Right ventricle myocardium inferior (tissue), 1 donor: ENCODE measurements around the gene PDE9A. TPM values are rescaled to one million over a fixed set of nuclear protein-coding genes. Genes with fewer than 3 reads are reported as not detected.
"Not testable (repeated sequence)": the region's sequence is repeated elsewhere in the genome, so short reads cannot be mapped to it uniquely, and the experiment has no call there.

Experiments used
- ATAC-seq: fragments of 200-7000 bp; cut with Tn5 transposase; one replicate; pipeline ENCODE4 v1.9.1; 2020; ENCODE audit warnings: mild to moderate bottlenecking, moderate library complexity
- DNase-seq: peaks from one replicate; pipeline ENCODE4 v3.0.0; 2021; ENCODE audit errors: missing footprints
- intact Hi-C: fragments of 100-400 bp; cut with DNase I; formaldehyde crosslinking; loops from one replicate; pipeline ENCODE4 v1.11.0; 2022
- total RNA-seq: library from RNA; stranded (reverse); fragmentation: NEBNext Ultra II Directional; extraction: Animal tissue kit (Norgen Biotek cat#: 25700); gene quantifications from one replicate; pipeline ENCODE4 v1.2.1, GENCODE V29; 2021
- donor health status: DM: no; HTN: yes; CAD: no; lungs with severe emphysema.

PDE9A gene
- total RNA-seq, 1 donor from 2014 or later: 3.4 TPM

DNA sequence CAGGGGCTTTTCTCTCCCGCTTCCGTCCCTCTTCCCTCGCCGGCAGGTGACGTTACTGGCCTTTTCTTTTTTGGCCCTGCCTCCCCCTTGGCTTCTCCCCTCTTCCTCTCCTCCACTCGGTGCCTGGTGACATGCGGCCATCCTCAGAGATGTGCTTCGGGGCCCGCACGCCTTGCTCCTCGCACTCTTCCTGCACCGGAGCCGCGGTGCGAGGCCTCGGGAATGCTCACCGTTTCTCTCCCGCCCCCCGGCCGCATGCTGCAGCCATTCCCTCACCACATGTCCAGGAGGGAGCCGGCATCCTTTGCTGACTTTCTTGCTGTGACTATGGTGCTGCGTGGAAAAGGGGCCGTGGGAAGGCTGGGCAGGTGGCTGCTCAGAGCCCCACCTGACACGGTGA lies 39.3 kb downstream of the PDE9A start:
- no peak for ATAC-seq
- DNase-seq: no peak
- intact Hi-C loops: no loop called here

DNA sequence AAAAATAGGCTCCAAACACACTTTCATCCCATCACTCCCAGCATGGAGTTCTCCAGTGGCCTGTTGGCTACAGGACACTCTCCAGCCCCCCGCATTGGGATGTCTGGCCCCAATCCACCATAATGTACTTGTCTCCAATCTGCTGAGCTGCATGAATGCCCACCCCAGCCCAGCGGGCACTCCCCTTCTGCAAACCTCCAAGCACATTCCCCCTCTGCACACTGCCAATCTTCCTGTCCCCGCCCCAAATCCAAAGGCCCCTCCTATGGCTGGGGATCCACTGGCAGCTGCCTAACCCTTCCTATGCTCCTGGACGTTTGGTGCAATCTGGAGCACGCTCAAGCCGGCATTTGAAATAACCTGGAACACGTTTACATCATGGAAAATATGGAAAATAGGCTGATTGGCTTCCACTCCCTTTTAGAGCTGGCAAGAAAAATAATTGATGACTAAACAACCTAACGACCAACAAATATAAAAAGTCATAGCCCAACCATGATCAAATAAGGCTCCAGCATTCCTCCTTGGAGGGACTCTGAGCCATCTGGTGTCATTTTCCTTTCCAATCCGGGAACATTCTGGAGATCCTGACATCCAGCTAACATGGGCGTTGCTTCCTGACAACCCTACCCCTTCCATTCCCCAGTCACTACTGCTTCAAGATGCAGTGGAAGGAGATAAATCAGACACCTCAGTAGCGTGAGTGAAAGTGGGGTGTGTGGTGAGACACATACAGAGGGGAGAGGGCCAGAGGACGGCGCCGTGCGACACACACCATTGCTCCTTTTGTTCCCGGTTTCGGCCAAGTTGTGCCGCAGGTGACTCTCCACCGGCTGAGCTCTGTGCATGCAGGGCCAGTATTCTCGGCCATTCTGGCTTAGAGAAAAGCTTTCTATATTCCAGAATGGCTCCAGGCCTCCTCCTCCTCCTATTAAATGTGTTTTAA lies 41.6 kb downstream of the PDE9A start:
- DNase-seq (no peak), ATAC-seq (no peak)
- intact Hi-C loops: no loop called here

DNA sequence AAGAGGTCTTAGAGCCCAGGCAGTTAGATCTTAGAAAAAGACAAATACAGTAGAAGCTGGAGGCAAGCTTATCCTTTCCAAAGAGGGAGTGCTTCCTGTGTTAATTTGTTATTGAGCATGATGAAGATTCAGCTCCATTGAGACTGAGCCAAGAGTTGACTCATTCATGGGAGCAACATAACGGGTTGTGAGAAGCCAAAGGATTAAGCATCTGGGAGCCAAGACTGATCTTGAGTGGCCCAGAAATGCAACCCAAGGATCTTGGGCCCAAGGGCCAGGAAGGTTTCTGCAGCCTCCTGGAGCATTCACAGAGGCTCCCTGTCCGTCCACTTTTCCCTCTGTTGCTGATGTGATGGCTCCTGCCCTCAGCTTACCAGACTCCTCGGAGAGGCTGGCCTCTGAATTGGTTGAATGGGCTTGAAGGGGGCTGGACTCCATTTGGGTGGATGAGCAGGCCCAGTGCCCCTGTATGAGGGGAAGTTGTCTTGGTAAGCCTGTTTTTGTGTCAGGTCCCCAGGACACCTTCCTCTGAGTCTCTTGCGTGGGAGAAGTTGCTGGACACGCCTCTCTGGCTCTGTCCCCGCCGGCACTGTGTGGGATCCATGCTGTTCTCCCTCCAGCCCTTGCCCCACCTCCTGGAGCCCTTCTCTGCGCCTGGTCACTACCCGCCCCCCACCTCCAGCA lies 42.4 kb downstream of the PDE9A start:
- DNase-seq (no peak), ATAC-seq (peak; percentile 58)
- intact Hi-C loops: no loop called here

- DNase-seq (no peak), ATAC-seq (no peak)
- intact Hi-C loops: no loop called here
Observed at GRCh38 chr21:42696501-42697040, 43.1 kb downstream of the PDE9A start.

DNA sequence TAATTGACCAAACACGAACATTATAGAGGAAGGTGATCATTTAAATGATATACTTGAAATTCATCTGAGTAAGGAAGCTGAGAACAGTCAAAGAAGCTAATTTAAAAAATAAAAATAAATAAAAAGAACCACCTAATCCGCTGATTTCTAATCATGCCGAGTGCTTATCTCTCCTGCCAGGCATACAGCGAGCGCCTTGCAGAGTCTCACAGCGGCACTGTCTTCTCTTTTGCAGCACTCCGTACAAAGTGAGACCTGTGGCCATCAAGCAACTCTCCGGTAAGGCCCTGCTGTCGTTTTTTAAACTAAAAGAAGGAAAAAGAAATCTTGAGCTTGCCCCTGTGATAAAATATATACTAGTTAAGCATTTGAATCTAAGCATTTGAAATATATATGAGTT lies 45.3 kb downstream of the PDE9A start:
- ATAC-seq (no peak), DNase-seq (no peak)
- intact Hi-C loops: no loop called here

GRCh38 chr21:42699196-42699595 lies 45.8 kb downstream of the PDE9A start:
- intact Hi-C loops: no loop called here
- no peak for ATAC-seq
- no peak for DNase-seq

DNA sequence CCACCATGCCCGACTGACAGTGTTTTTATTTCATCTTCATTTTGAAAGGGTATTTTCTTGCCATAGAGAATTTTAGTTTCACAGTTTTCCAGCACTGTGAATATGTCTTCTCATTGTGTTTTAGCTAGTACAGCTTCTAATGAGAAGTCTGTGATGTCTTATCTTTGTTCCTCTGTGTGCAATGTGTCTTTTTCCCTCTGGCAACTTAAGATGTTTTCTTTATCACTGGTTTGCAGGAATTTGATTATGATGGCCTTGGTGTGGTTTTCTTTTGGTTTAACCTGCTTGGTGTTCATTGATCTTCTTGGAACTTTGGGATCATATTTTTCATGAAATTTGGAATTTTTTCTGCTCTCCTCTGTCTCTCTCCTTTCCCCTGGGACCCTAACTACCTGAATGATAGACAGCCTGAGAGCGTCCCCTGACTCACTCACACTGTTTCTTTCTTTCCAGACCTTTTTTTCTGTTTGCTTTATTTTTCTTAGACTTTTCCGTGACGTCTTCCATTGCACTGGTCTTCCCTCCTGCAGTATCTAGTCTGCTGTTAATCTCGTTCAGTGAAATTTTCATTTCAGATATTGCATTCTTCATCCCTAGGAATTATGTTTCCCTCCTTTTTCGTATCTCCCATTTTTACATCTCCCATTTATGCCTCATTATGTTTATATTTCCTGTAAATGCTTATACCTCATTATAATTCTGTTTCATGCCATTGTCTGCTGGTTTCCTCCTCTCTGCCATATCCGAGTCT lies 48.5 kb downstream of the PDE9A start:
- DNase-seq: no peak
- intact Hi-C loops: no loop called here
- ATAC-seq: no peak

GRCh38 chr21:42702720-42703119 lies 49.3 kb downstream of the PDE9A start:
- intact Hi-C loops: no loop called here
- no peak for ATAC-seq
- no peak for DNase-seq

DNA sequence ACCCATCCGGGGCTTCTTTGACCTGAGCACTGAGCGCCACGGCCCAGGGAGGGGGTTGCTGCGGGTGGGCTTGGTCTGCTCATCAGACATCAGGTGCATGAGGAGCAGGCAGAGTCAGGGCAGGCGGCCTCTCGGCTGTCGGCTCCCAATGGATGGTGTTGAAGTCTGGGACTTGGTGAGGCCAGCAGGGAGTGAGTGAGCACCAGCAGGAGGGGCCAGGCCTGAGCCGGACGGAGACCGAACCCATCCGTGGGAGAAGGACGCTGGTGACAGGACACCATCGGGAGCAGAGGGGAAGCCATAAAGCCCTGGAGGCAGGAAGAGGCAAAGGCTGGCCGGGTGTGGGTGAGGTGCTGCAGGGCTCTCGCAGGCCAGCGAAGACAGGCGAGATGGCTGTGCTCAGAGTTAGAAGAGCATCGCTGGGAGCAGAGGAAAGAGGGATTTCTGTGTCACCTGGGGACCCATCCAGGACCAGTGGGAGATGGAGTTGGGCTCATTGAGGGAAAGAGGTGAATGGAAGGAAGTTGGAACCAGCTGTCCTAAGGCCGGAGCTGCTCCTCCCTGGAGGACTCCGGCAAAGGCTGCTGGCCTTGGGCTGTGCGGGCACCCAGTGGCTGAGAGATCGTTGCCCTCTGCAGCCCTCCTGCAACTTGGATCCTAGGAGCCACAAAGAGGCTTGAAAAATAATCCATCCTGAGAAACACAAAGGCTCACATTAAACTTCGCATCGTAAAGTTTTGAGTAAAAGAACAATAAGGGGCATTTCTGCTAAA lies 49.9 kb downstream of the PDE9A start:
- ATAC-seq (no peak), DNase-seq (no peak)
- intact Hi-C loops: no loop called here

- intact Hi-C loops: no loop called here
- DNase-seq (no peak), ATAC-seq (no peak)
Observed at GRCh38 chr21:42703965-42704364, 50.5 kb downstream of the PDE9A start.

- ATAC-seq (no peak), DNase-seq (no peak)
- intact Hi-C loops: no loop called here
Observed at GRCh38 chr21:42704861-42705260, 51.4 kb downstream of the PDE9A start.

- DNase-seq: no peak
- no peak for ATAC-seq
- intact Hi-C loops: no loop called here
Observed at GRCh38 chr21:42705346-42705745, 51.9 kb downstream of the PDE9A start.

- DNase-seq (no peak), ATAC-seq (no peak)
- intact Hi-C loops: no loop called here
Observed at GRCh38 chr21:42705746-42706374, 52.4 kb downstream of the PDE9A start.

DNA sequence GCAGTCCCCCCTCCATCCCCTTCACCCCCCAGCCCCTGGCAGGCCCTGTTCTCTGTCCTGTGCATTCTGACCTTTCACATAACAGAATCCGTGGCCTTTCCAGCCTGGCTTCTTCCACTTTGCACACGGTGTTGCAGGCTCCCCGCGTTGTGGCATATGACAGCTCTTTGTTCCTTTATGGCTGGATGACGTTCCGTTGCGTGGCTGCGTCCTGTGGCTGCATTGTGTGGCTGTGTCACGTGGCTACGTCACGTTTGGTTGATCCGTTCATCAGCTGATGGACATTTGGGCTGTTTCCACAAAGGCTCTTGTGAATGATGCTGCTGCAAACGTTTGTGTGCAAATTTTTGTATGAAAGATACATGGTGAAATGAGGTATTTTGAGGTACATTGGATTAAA lies 53.3 kb downstream of the PDE9A start:
- DNase-seq (no peak), ATAC-seq (no peak)
- intact Hi-C loops: no loop called here

DNA sequence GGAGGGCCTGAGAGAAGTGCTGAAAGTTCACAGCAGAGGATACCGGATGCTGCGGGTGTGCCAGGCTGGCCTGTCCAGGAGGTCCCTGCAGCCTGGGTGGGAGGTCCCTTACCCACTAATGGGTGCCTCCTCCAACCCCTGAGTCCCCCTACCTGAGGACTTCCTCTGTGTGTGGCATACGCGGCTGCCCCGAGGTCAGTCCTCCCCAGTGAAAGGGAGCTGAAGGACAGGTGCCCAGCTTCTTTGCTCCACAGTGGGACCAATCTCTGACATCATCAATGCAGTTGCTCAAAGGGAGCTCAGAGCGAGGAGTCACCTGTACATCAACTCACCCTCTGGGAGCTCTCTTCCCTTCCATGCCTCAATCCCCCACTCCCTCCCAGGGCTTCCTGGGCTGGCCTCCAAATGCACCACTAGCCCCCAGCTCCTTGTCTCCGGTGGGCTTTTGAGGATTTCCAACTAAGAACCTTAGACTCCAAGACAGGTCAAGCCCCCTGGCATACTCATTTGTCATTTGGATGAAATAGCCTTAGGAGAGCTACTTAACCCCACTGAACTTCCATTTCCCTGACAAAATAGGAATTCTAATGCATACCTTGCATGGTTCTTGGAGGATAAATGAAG lies 53.9 kb downstream of the PDE9A start:
- ATAC-seq: no peak
- intact Hi-C loops: no loop called here
- DNase-seq: no peak

DNA sequence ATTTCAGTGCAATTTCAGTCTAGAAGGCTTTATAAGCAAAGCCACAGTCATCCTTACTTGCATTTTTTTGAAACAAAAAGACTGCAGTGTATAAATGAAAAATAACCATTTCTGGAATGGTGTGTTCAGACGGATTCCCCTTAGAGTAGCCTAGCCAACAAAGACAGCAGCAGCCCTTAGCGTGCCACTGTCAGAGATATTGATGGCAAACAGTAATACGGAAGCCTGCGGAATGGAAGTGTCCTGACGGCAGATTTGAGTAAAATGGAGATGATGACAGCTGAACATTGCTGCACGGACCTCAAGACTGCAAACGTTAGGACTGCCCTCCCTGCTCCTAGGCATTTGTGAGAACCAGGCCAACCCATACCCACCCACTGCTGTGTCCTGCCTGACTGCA lies 54.7 kb downstream of the PDE9A start:
- ATAC-seq (no peak), DNase-seq (no peak)
- intact Hi-C loops: no loop called here

DNA sequence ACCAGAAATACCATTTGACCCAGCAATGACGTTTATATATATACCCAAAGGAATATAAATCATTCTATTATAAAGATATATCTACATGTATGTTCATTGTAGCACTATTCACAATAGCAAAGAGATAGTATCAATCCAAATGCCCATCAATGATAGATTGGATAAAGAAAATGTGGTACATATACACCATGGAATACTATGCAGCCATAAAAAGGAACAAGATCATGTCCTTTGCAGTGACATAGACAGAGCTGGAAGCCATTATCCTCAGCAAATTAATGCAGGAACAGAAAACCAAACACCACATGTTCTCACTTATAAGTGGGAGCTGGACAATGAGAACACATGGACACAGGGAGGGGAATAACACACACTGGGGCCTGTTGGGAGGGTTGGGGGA lies 55.5 kb downstream of the PDE9A start:
- DNase-seq, intact Hi-C loops, ATAC-seq: not testable (repeated sequence)

DNA sequence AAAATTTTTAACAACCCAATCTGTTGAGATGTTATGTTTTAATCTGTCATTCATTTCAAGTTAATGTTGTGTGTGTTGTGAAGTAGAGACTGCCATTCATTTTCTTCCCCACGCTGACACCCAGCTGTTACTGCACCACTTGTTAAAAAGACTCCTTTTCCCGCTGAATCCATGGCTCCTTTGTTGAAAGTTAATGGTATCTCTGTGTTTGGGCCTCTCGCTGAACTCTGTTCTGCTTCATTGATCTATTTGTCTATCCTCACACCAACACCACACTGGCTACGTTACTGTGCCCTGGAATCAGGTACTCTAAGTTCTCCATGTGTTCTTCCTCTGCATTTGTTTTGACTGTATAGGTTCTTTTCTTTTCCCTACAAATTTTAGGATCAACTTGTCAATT lies 58.2 kb downstream of the PDE9A start:
- no peak for ATAC-seq
- DNase-seq: no peak
- intact Hi-C loops: no loop called here
